Neural cell (in vitro differentiated cells): ENCODE data around the gene DYNLT4. TPM values are rescaled to one million over a fixed set of nuclear protein-coding genes. Genes with fewer than 3 reads are reported as not detected.
A peak's percentile ranks its signal among the peaks of the same experiment; 100 is the strongest.
"Not testable (repeated sequence)": the region's sequence is repeated elsewhere in the genome, so short reads cannot be mapped to it uniquely, and the experiment has no call there.

Experiments
- H2AFZ ChIP-seq: fragments of 200-600, 300-800 bp; sonication (generic), shearing (Covaris generic); 2 replicates; pipeline ENCODE4 v1.6.0; 2014; ENCODE audit warnings: low read depth, mild to moderate bottlenecking, antibody characterized with exemption, low read length, moderate library complexity
- H3F3A ChIP-seq: fragments of 200-600 bp; shearing (Covaris generic); 2 replicates; pipeline ENCODE4 v1.6.1; 2016; ENCODE audit warnings: mild to moderate bottlenecking, moderate library complexity, mixed read lengths, antibody characterized with exemption, low read length; ENCODE audit not compliant: insufficient read depth, poor library complexity, severe bottlenecking
- H3K27ac ChIP-seq: fragments of 200-600, 300-800 bp; sonication (generic), shearing (Covaris generic); 2 replicates; pipeline ENCODE4 v1.5.1; 2014; ENCODE audit warnings: mild to moderate bottlenecking, low read length, moderate library complexity
- H3K27me3 ChIP-seq: fragments of 300-800, 200-600 bp; sonication (generic), shearing (Covaris generic); 2 replicates; pipeline ENCODE4 v1.6.0; 2014; ENCODE audit warnings: mild to moderate bottlenecking, low read depth, low read length, moderate library complexity; ENCODE audit not compliant: insufficient read depth
- H3K36me3 ChIP-seq: fragments of 300-800, 200-600 bp; sonication (generic), shearing (Covaris generic); 2 replicates; pipeline ENCODE4 v1.5.1; 2014; ENCODE audit warnings: mild to moderate bottlenecking, antibody characterized with exemption, low read length, moderate library complexity; ENCODE audit not compliant: insufficient read depth
- H3K4me2 ChIP-seq: fragments of 300-800, 200-600 bp; sonication (generic), shearing (Covaris generic); 2 replicates; pipeline ENCODE4 v1.6.0; 2014; ENCODE audit warnings: mild to moderate bottlenecking, low read length
- H3K4me3 ChIP-seq: fragments of 300-800, 200-600 bp; sonication (generic), shearing (Covaris generic); 2 replicates; pipeline ENCODE4 v1.5.1; 2014; ENCODE audit warnings: mild to moderate bottlenecking, low read length, moderate library complexity
- H3K79me2 ChIP-seq: fragments of 200-600 bp; shearing (Covaris generic); replicated peaks from 2 replicates; pipeline ENCODE4 v1.6.0; 2014; ENCODE audit warnings: mild to moderate bottlenecking, low read length, moderate library complexity; ENCODE audit not compliant: insufficient read depth
- H3K9ac ChIP-seq: fragments of 300-800, 200-600 bp; sonication (generic), shearing (Covaris generic); 2 replicates; pipeline ENCODE4 v1.6.1; 2016; ENCODE audit warnings: mild to moderate bottlenecking, low read length, mixed read lengths
- H3K9me2 ChIP-seq: fragments of 200-600 bp; shearing (Covaris generic); 2 replicates; pipeline ENCODE4 v1.6.1; 2016; ENCODE audit warnings: mild to moderate bottlenecking, low read length, mixed read lengths; ENCODE audit not compliant: insufficient read depth
- H3K9me3 ChIP-seq: fragments of 200-600, 300-800 bp; sonication (generic), shearing (Covaris generic); 2 replicates; pipeline ENCODE4 v1.6.1; 2016; ENCODE audit warnings: mild to moderate bottlenecking, mixed run types, low read length, moderate library complexity, mixed read lengths
- H4K20me1 ChIP-seq: fragments of 200-600 bp; shearing (Covaris generic); 2 replicates; pipeline ENCODE4 v1.6.1; 2016; ENCODE audit warnings: mild to moderate bottlenecking, mixed run types; ENCODE audit not compliant: insufficient read depth
- CTCF ChIP-seq: fragments of 450-650 bp; IDR thresholded peaks from 2 replicates; pipeline ENCODE4 v1.5.1; 2014; ENCODE audit warnings: antibody characterized with exemption, mild to moderate bottlenecking, moderate library complexity; ENCODE audit not compliant: poor library complexity, severe bottlenecking
- EP300 ChIP-seq: fragments of 450-650 bp; conservative IDR thresholded peaks from 2 replicates; pipeline ENCODE4 v1.6.1; 2014; ENCODE audit warnings: antibody characterized with exemption, mild to moderate bottlenecking, moderate library complexity; ENCODE audit not compliant: poor library complexity, severe bottlenecking
- EZH2 ChIP-seq: fragments of 200-600, 300-800 bp; shearing (Covaris generic), sonication (generic); IDR thresholded peaks from 2 replicates; pipeline ENCODE4 v1.6.1; 2014; ENCODE audit warnings: antibody characterized with exemption, low read length, borderline replicate concordance, mild to moderate bottlenecking; ENCODE audit not compliant: insufficient read depth, poor library complexity, severe bottlenecking
- MXI1 ChIP-seq: fragments of 450-650 bp; conservative IDR thresholded peaks from 2 replicates; pipeline ENCODE4 v1.6.1; 2014; ENCODE audit warnings: antibody characterized with exemption, mild to moderate bottlenecking; ENCODE audit not compliant: poor library complexity, severe bottlenecking
- POLR2AphosphoS5 ChIP-seq: IDR thresholded peaks from 2 replicates; pipeline ENCODE4 v1.6.1; 2012
- RAD21 ChIP-seq: fragments of 450-650 bp; conservative IDR thresholded peaks from 2 replicates; pipeline ENCODE4 v1.6.1; 2014; ENCODE audit warnings: antibody characterized with exemption, mild to moderate bottlenecking, moderate library complexity
- REST ChIP-seq: IDR thresholded peaks from 2 replicates; pipeline ENCODE4 v1.6.1; 2012; ENCODE audit warnings: borderline replicate concordance
- SMC3 ChIP-seq: fragments of 450-650 bp; conservative IDR thresholded peaks from 2 replicates; pipeline ENCODE4 v1.6.1; 2014; ENCODE audit warnings: antibody characterized with exemption, mild to moderate bottlenecking, moderate library complexity; ENCODE audit not compliant: poor library complexity
- TAF1 ChIP-seq: IDR thresholded peaks from 2 replicates; pipeline ENCODE4 v1.6.1; 2012; ENCODE audit warnings: low read depth
- polyA plus RNA-seq: library from polyadenylated mRNA; depleted of rRNA; stranded (reverse); fragments of >200 nt; gene quantifications from 2 replicates; pipeline ENCODE4 v1.2.3, GENCODE V29; 2014

The DYNLT4 gene
- polyA plus RNA-seq, 1 donor from 2014 or later: not detected

DNA sequence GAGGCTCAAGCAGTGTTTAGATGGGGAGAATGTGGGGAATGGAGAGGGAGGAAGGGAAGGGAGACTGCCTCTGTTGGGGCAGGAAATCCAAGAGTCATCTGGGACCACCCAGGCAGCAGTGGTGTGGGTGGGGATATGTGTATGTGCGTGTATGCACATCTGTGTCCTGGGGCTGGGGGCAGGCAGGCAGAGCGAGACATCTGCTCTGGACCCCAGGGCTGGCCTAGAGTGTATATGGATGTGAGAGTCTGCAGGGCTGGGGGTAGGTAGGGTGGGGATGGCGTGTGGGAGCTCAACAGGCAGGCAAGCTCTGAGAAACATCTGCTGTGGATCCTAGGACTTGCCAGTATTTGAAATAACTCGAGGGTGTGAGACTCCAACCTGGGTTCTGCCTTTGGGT is 32.4 kb upstream of the DYNLT4 start:
- Histone ChIP-seq H3K4me2 (no peak overlapping the region), H3K27ac (no peak overlapping the region), H3F3A (no peaks in the 10 kb centered on the region), H3K9me3 (no peaks in the 10 kb centered on the region), H3K9me2 (no peaks in the 10 kb centered on the region), H4K20me1 (no peaks in the 10 kb centered on the region), H3K9ac (no peak overlapping the region), H3K36me3 (no peaks in the 10 kb centered on the region), H3K4me3 (no peak overlapping the region), H3K79me2 (no peaks in the 10 kb centered on the region), H3K27me3 (no peaks in the 10 kb centered on the region), H2AFZ (no peak overlapping the region)
- TF ChIP-seq RAD21 (no peak), TAF1 (no peak), REST (no peak), EZH2 (no peak), SMC3 (no peak), EP300 (no peak)

DNA sequence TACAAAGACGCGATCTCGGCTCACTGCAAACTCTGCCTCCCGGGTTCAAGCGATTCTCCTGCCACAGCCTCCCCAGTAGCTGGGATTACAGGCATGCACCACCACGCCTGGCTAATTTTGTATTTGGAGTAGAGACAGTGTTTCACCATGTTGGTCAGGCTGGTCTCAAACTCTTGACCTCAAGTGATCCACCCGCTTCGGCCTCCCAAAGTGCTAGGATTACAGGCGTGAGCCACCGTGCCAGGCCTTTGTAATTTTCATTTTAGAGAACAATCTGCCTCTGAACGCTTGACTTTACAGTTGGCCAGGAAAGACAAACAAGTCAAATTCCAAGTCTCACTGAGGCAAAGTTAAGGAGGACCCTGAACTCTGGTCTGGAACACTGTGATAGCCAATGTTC is 31.1 kb upstream of the DYNLT4 start:
- H3K36me3 ChIP-seq, H3F3A ChIP-seq, H3K9me3 ChIP-seq, H3K79me2 ChIP-seq, H3K9me2 ChIP-seq, H2AFZ ChIP-seq, H4K20me1 ChIP-seq, H3K27ac ChIP-seq, H3K4me3 ChIP-seq, H3K27me3 ChIP-seq, H3K4me2 ChIP-seq, H3K9ac ChIP-seq: not testable (repeated sequence)

DNA sequence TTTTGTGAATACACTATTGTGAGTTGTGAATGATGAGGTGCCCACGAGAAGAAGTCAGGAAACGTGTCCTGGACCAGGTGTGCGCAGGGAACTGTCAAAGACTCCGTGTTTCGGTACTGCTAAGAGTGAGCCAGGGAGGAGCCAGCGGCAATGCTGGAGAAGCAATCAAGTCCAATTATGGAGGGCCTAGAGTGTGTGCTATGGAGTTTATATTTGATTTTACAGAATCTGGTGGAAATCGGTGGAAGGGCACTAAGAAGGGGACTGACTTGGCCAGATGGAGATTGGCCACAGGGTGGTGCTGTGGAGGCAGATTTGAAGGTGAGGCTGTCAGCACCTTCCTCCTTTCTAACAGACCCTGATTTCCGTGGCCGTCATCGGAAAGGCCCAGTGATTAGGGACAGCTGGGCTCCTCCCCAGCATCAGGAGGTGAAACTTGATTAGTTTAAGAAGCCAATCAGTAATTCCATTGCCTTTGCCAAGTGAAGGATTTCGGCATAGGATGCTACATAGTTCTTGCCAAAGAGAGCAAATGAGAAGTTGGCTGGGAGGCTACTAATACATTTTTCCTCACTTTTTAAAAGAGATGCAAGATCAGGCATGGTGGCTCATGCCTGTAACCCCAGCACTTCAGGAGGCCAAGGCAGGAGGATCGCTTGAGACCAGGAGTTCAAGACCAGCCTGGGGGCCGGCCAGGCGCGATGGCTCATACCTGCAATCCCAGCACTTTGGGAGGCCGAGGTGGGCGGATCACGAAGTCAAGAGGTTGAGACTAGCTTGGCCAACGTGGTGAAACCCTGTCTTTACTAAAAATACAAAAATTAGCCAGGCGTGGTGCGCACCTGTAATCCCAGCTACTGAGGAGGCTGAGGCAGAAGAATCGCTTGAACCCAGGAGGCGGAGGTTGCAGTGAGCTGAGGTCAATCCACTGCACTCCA is 28.9 kb upstream of the DYNLT4 start:
- Histone ChIP-seq H3K4me2 (no peak overlapping the region), H2AFZ (no peak overlapping the region), H3K4me3 (no peak overlapping the region), H3F3A (no peaks in the 10 kb centered on the region), H4K20me1 (no peaks in the 10 kb centered on the region), H3K9me2 (no peaks in the 10 kb centered on the region), H3K79me2 (no peaks in the 10 kb centered on the region), H3K36me3 (no peaks in the 10 kb centered on the region), H3K9me3 (no peaks in the 10 kb centered on the region), H3K27ac (no peak overlapping the region), H3K9ac (no peak overlapping the region), H3K27me3 (no peaks in the 10 kb centered on the region)
- TF ChIP-seq REST: no peak
- peak; percentile 84 for TF ChIP-seq CTCF
- TF ChIP-seq EZH2: no peak
- no peak for TF ChIP-seq MXI1
- TF ChIP-seq EP300: no peak
- peak; percentile 85 for TF ChIP-seq SMC3
- TF ChIP-seq RAD21: peak; percentile 77
- TF ChIP-seq POLR2AphosphoS5: no peak
- TF ChIP-seq TAF1: no peak
